HepG2 (cell line): ENCODE results near the gene DCTN1. TPM values are rescaled to one million over a fixed set of nuclear protein-coding genes. Genes with fewer than 3 reads are reported as not detected.

Experiments used
- ATF1 ChIP-seq: IDR thresholded peaks from 2 replicates; pipeline ENCODE4 v1.6.1; 2016; ENCODE audit warnings: mild to moderate bottlenecking, control low read depth
- BCL3 ChIP-seq: sonication (generic); formaldehyde crosslinking; IDR thresholded peaks from 2 replicates; pipeline ENCODE4 v1.5.1; 2020; ENCODE audit warnings: mild to moderate bottlenecking, missing genetic modification reagents, moderate library complexity
- CHD4 ChIP-seq: fragments of 200-600 bp; sonication (generic); IDR thresholded peaks from 2 replicates; pipeline ENCODE4 v1.7.0; 2017; ENCODE audit warnings: mild to moderate bottlenecking, low read length, borderline replicate concordance
- DBP ChIP-seq: sonication (generic); formaldehyde crosslinking; IDR thresholded peaks from 2 replicates; pipeline ENCODE4 v1.4.0; 2020; ENCODE audit warnings: missing genetic modification reagents; ENCODE audit errors: not compliant biosample characterization
- HMG20B ChIP-seq: conservative IDR thresholded peaks from 2 replicates; pipeline ENCODE4 v1.6.1; 2016; ENCODE audit warnings: missing genetic modification reagents, missing compliant biosample characterization
- HOXA5 ChIP-seq: sonication (generic); formaldehyde crosslinking; IDR thresholded peaks from 2 replicates; pipeline ENCODE4 v1.4.0; 2020; ENCODE audit warnings: missing genetic modification reagents
- NR0B2 ChIP-seq: sonication (generic); formaldehyde crosslinking; IDR thresholded peaks from 2 replicates; pipeline ENCODE4 v1.4.0; 2020; ENCODE audit warnings: mild to moderate bottlenecking, missing genetic modification reagents
- PRDM10 ChIP-seq: sonication (generic); formaldehyde crosslinking; IDR thresholded peaks from 2 replicates; pipeline ENCODE4 v1.4.0; 2020; ENCODE audit warnings: low read depth, missing genetic modification reagents
- SP2 ChIP-seq: sonication (generic); formaldehyde crosslinking; IDR thresholded peaks from 2 replicates; pipeline ENCODE4 v1.5.1; 2020; ENCODE audit warnings: mild to moderate bottlenecking, missing genetic modification reagents
- ZBTB3 ChIP-seq: sonication (generic); formaldehyde crosslinking; IDR thresholded peaks from 2 replicates; pipeline ENCODE4 v1.4.0; 2020; ENCODE audit warnings: low read depth, mild to moderate bottlenecking, moderate library complexity, missing genetic modification reagents, borderline replicate concordance
- ZFP37 ChIP-seq: sonication (generic); formaldehyde crosslinking; IDR thresholded peaks from 2 replicates; pipeline ENCODE4 v1.4.0; 2020; ENCODE audit warnings: missing genetic modification reagents, borderline replicate concordance
- ZNF136 ChIP-seq: sonication (generic); formaldehyde crosslinking; IDR thresholded peaks from 2 replicates; pipeline ENCODE4 v1.8.1; 2022; ENCODE audit warnings: low read depth, mild to moderate bottlenecking, moderate library complexity, missing genetic modification reagents
- ZNF142 ChIP-seq: sonication (generic); formaldehyde crosslinking; IDR thresholded peaks from 2 replicates; pipeline ENCODE4 v1.4.0; 2020; ENCODE audit warnings: missing genetic modification reagents
- ZNF251 ChIP-seq: sonication (generic); formaldehyde crosslinking; IDR thresholded peaks from 2 replicates; pipeline ENCODE4 v1.9.0; 2021; ENCODE audit warnings: mild to moderate bottlenecking, missing genetic modification reagents
- ZNF670 ChIP-seq: sonication (generic); formaldehyde crosslinking; IDR thresholded peaks from 2 replicates; pipeline ENCODE4 v1.8.0; 2022; ENCODE audit warnings: mild to moderate bottlenecking, missing genetic modification reagents, borderline replicate concordance
- polyA plus RNA-seq, 8 experiments: library from polyadenylated mRNA; depleted of rRNA in 3 of 8; stranded (reverse) in 7 of 8; unstranded in 1 of 8; fragments of >200 nt; fragmentation: Illumina TruSeq in 4 of 8; extraction: Trizol in 4 of 8; gene quantifications; 2 replicates each; pipeline versions ENCODE4 v1.2.1 to v1.2.3, GENCODE V29; 2011 to 2016; ENCODE audit warnings: low read depth in 4 of 8, missing spikeins in 1 of 8, mixed read lengths in 1 of 8; ENCODE audit not compliant: insufficient read depth in 1 of 8
- total RNA-seq, 5 experiments: library from RNA; depleted of rRNA; stranded (reverse); fragments of >200 nt; fragmentation: Illumina TruSeq; extraction: Trizol; gene quantifications; 2 replicates each; pipeline ENCODE4 v1.2.3, GENCODE V29; 2016; ENCODE audit warnings: low read depth in 1 of 5

The DCTN1 gene
- total and polyA plus RNA-seq, 2 of the 13 experiments (the other 11 are each of a cell fraction or from before 2014, with no cell fraction given), result 73.2 to 122 TPM

GRCh38 chr2:74424139-74424992, 44.3 kb upstream of the DCTN1 start (continued):
- TF ChIP-seq NR0B2 (CRISPR knock-in tag) (no peak), ZNF251 (CRISPR knock-in tag) (0 out of 2 replicates have a peak, but pooled peaks have one; percentile 12), HMG20B (CRISPR knock-in tag) (no peak), DBP (no peak), BCL3 (CRISPR knock-in tag) (peak; percentile 48; the same call in 1 of the 2 replicates), SP2 (0 out of 2 replicates have a peak, but pooled peaks have one; percentile 26), ZBTB3 (CRISPR knock-in tag) (no peak), PRDM10 (CRISPR knock-in tag) (no peak), ZNF142 (no peak), HOXA5 (0 out of 2 replicates have a peak, but pooled peaks have one; percentile 59), CHD4 (no peak), ZNF670 (CRISPR knock-in tag) (no peak), ZFP37 (no peak), ZNF136 (CRISPR knock-in tag) (no peak), ATF1 (CRISPR knock-in tag) (no peak)
